ENCODE results near the gene COL5A1. TPM values are rescaled to one million over a fixed set of nuclear protein-coding genes. Genes with fewer than 3 reads are reported as not detected.

COL5A1 gene
- total RNA-seq, 4 donors from 2014 or later: 7.1 to 69.3 (median 16.1) TPM

DNA sequence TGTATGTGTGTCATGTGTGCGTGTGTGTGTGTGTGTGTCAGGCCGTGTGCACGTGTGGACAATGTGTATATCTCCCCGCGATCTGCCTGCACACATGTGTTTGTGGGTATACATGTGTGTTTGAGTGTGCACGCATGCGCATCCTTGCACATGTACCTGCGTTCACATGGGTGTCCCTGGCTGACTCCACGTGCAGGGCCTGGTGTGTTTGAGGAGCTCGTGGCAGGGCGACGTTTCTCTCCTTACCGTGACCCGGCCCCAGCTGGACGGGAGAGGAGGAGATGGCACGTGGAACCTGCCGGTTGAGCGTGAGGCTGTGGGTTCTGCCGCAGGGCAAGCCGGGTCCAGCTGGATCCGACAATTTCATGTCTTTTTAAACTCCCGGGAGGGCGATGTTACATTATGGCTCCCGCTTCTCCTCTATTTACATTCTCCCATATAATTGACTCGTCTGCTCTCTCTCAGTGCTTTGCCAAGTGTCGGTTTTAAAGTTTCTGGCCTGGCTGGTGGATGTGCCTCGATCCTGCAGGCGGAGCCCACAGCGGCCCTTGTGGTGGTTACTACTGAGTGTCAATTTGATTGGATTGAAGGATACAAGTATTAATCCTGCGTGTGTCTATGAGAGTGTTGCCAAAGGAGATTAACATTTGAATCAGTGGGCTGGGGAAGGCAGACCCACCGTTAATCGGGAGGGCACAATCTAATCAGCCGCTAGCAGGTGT is 5.9 kb downstream of the COL5A1 start:
- no peak for TF ChIP-seq EP300 (IDR thresholded peaks at IDR 0.05; ENCODE audit: low read depth)
- TF ChIP-seq, protein P1, sequence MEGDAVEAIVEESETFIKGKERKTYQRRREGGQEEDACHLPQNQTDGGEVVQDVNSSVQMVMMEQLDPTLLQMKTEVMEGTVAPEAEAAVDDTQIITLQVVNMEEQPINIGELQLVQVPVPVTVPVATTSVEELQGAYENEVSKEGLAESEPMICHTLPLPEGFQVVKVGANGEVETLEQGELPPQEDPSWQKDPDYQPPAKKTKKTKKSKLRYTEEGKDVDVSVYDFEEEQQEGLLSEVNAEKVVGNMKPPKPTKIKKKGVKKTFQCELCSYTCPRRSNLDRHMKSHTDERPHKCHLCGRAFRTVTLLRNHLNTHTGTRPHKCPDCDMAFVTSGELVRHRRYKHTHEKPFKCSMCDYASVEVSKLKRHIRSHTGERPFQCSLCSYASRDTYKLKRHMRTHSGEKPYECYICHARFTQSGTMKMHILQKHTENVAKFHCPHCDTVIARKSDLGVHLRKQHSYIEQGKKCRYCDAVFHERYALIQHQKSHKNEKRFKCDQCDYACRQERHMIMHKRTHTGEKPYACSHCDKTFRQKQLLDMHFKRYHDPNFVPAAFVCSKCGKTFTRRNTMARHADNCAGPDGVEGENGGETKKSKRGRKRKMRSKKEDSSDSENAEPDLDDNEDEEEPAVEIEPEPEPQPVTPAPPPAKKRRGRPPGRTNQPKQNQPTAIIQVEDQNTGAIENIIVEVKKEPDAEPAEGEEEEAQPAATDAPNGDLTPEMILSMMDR (IDR thresholded peaks at IDR 0.05): peak in 1 of 5 experiments; percentile 16
- 56 to 68% methylated on average over 9 to 33 of the region's 33 CpGs for WGBS, 2 donors (ENCODE audit: low coverage in 1 of 2)
- peaks cover 11% of the 10 kb centered on the region for H3K27me3 ChIP-seq
- H3K27ac ChIP-seq: peak overlapping the region; percentile 82 to 96 (median 90)
- in situ Hi-C loops (cut with MboI; ENCODE audit: low pct_ligation_motif_present in 1 of 4, low pct_unique_long_range_greater_than_20kb in 1 of 4, low sequenced_read_pairs in 3 of 4) (no loop called here), intact Hi-C loops (cut with DNase I; ENCODE audit: low total_unique reads) (loop anchor here (10.0 kb wide), 1 partner anchor 313 kb away; no protein-coding TSS in a partner anchor)
- DNase-seq: no peak
- no peak overlapping the region for H3K4me3 ChIP-seq
- H3K9me3 ChIP-seq: no peaks in the 10 kb centered on the region
- H3K4me1 ChIP-seq: peaks cover 23 to 46% (median 29%) of the 10 kb centered on the region in 4 donors
- H3K36me3 ChIP-seq: no peaks in the 10 kb centered on the region

DNA sequence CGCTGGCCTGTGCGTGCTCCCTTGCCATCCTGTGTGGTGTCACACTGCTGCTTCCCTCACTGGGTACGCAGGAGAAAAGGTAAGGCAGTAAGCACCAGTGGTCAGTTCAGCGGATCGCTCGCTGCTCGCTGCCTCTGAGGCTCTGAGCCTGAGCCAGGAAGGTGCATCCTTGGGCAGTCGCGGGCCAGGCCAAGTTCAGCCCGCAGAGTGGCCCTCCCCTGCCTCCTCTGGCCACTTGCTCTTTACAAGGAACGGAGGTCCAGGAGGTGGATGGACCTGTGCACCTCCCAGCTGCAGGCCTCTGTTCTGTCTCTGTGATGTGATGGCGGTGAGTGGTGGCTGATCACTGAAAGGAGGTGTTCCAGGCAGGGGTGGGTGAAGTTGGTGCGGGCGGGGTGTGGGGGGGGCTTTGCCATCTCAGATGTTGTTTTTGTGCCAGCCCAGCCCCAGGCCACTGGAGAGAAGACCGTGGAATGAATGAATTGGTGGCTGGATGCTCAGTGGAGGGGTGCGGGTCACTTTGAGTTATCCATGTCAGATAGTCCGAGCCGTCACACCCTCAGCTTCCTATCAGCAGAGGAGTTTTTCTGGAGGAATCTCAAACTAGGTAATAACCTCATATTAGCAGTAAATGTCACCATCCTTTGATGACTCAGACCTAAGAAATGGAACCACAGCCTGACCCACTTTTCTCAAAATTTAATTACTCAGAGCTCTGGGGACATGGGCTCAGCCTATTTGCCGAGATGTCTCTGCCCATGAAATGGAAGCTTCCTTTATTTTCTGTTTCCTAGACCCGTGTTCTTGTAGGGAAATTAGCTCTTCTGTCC is 7.3 kb downstream of the COL5A1 start:
- no peak overlapping the region for H3K4me3 ChIP-seq
- 34 to 78% methylated on average over 5 to 20 of the region's 20 CpGs for WGBS, 2 donors (ENCODE audit: low coverage in 1 of 2)
- H3K27me3 ChIP-seq: no peaks in the 10 kb centered on the region
- in situ Hi-C loops (cut with MboI; ENCODE audit: low pct_ligation_motif_present in 1 of 4, low pct_unique_long_range_greater_than_20kb in 1 of 4, low sequenced_read_pairs in 3 of 4): no loop called here
- TF ChIP-seq, protein P1 (IDR thresholded peaks at IDR 0.05): no peak
- TF ChIP-seq EP300 (IDR thresholded peaks at IDR 0.05; ENCODE audit: low read depth) (no peak), POLR2A (IDR thresholded peaks at IDR 0.05) (no peak), POLR2AphosphoS5 (IDR thresholded peaks at IDR 0.05) (no peak)
- H3K27ac ChIP-seq: peak overlapping the region; percentile 82 to 96 (median 90)
- intact Hi-C loops (cut with DNase I; ENCODE audit: low total_unique reads): loop anchor here (10.0 kb wide), 1 partner anchor 314 kb away; no protein-coding TSS in a partner anchor
- H3K36me3 ChIP-seq: no peaks in the 10 kb centered on the region
- no peak for DNase-seq
- H3K4me1 ChIP-seq: peaks cover 23 to 46% (median 34%) of the 10 kb centered on the region in 4 donors
- no peaks in the 10 kb centered on the region for H3K9me3 ChIP-seq

DNA sequence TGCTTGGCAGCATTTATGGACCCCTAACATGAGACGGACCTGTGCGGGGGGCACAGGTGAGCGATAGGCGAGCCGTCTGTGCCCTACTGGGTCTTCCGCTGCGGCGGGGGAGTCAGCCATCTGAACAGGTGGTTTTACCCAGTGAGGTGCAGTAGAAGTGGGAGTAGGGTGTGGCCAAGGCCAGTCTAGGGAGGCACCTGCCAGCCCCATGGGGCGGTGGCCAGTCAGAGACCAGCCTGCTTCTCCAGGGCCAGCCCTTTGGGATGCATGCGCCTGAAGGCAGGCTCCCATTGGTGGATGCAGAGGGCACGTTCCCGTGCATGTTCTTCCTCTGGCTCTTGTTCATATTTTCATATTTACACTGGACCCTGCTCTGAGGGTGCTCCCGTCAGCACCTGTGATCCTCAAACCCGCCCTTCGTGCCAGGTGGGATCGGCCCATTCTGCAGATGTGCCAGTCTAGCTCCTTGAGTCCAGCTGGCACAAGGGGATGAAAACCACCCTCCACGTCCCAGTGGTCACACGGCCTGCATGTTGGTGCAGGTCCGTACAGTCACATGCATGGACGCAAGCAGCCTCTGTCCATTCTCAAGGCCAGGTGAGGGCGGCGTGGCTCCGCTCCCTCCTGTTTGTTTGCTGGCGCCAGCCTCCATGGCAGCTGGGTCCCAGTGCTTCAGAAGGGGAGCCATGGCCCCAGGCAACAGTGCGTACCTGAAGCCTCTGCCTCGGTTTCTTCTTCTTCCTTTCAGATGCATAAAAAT is 9.0 kb downstream of the COL5A1 start:
- H3K27me3 ChIP-seq: no peaks in the 10 kb centered on the region
- DNase-seq: no peak
- intact Hi-C loops (cut with DNase I; ENCODE audit: low total_unique reads) (no loop called here), in situ Hi-C loops (cut with MboI; ENCODE audit: low pct_ligation_motif_present in 1 of 4, low pct_unique_long_range_greater_than_20kb in 1 of 4, low sequenced_read_pairs in 3 of 4) (no loop called here)
- no peak overlapping the region for H3K4me3 ChIP-seq
- H3K4me1 ChIP-seq: peaks cover 20 to 42% (median 31%) of the 10 kb centered on the region in 4 donors
- WGBS, 2 donors (ENCODE audit: low coverage in 1 of 2): 90% methylated on average over 25 of the region's 26 CpGs; no CpG with 5 or more reads in 1 of the 2 donors
- H3K9me3 ChIP-seq: no peaks in the 10 kb centered on the region
- TF ChIP-seq EP300 (IDR thresholded peaks at IDR 0.05; ENCODE audit: low read depth): no peak
- no peak for TF ChIP-seq POLR2AphosphoS5 (IDR thresholded peaks at IDR 0.05)
- TF ChIP-seq POLR2A (IDR thresholded peaks at IDR 0.05): no peak
- TF ChIP-seq, protein P1 (IDR thresholded peaks at IDR 0.05): no peak
- H3K36me3 ChIP-seq: no peaks in the 10 kb centered on the region
- no peak overlapping the region for H3K27ac ChIP-seq
